ENCODE data around the gene SH3BP5.
A peak's percentile ranks its signal among the peaks of the same experiment; 100 is the strongest.

SH3BP5 gene

GRCh38 chr3:15325228-15325627 lies 7.2 kb downstream of the SH3BP5 start:
- DNase-seq (ENCODE audit: low read depth in 2 of 2): no peak

GRCh38 chr3:15324379-15324808 lies 8.0 kb downstream of the SH3BP5 start:
- no peak for DNase-seq (ENCODE audit: low read depth in 2 of 2)

GRCh38 chr3:15323063-15323462 lies 9.3 kb downstream of the SH3BP5 start:
- no peak for DNase-seq (ENCODE audit: low read depth in 2 of 2)

- no peak for DNase-seq (ENCODE audit: low read depth in 2 of 2)
Observed at GRCh38 chr3:15321349-15321748, 11.0 kb downstream of the SH3BP5 start.

DNA sequence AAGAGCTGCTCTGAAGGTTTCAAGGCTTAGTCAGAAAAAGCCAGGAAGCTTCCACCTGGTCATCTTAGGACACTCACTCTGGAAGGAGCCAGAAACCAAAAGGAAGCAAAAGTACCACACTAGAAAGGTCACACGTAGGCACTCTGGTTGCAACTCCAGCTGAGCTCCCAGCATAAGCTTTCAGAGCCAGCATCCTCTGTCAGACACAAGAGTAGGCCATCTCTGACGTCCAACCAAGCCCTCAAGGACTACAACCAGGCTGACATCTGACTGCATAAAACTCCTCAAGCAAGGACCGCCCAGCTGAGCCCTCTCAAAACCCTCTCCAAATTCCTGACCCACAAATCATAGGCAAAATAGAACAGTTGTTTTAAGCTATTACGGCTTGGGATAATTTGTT lies 12.8 kb downstream of the SH3BP5 start:
- no peak for DNase-seq (ENCODE audit: low read depth in 2 of 2)

DNA sequence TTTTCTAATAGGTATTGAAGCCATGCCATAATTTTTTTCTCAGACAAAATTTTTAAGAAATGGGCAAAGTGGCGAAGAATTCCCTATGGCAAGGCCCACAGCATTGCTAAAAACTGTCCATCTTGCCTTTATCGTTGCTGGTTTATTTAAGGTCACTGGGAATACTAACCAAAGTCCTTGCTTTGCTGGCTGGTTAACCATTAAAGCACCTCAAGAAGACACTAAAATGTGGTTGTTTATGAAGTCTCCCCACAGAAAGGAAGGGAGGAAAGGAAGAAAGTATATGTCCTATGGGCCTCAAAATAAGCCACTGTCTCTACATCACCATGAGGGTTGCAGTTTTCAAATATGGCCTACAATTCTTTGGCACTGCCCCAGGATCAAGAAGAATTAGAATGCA lies 13.2 kb downstream of the SH3BP5 start:
- no peak for DNase-seq (ENCODE audit: low read depth in 2 of 2)

GRCh38 chr3:15318661-15319060 lies 13.7 kb downstream of the SH3BP5 start:
- no peak for DNase-seq (ENCODE audit: low read depth in 2 of 2)

GRCh38 chr3:15316998-15317435 lies 15.4 kb downstream of the SH3BP5 start:
- no peak for DNase-seq (ENCODE audit: low read depth in 2 of 2)

DNA sequence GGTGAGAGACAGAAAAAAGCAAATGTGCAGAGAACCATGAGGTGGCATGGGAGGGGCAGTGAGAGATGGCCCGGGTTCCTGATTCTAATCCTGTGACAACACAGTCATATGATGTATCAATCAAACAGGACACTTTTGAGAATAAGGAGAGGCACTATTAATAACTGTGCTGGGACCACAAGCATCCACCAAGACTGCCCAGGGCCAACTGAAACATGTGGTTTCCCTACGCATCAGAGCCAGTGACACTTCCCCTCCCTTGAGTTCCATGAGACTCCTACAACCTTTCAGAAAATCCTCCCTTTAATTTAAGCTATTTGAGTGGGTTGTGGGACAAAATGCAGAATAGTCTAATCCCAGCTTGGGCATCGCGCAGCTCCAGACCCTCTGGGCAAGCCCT lies 17.4 kb downstream of the SH3BP5 start:
- no peak for DNase-seq (ENCODE audit: low read depth in 2 of 2)

- no peak for DNase-seq (ENCODE audit: low read depth in 2 of 2)
Observed at GRCh38 chr3:15314276-15314675, 18.1 kb downstream of the SH3BP5 start.

DNA sequence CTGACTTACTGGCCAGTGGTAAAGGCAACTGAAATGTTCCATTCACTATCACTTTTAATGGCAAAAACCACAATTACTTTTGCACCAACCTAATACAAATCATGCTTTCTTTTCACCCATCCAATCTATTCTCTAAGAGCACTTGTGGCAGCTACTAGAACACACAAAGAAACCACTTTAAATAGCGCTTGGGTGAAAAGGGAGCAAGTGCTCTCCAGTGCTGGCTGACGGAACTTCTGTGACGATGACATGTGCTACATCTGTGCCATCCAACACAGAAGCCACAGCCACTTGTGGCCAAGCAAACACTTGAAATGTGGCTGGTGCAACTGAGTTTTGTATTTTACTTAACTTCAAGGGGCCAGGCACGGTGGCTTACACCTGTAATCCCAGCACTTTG lies 18.9 kb downstream of the SH3BP5 start:
- DNase-seq (ENCODE audit: low read depth in 2 of 2): no peak

DNA sequence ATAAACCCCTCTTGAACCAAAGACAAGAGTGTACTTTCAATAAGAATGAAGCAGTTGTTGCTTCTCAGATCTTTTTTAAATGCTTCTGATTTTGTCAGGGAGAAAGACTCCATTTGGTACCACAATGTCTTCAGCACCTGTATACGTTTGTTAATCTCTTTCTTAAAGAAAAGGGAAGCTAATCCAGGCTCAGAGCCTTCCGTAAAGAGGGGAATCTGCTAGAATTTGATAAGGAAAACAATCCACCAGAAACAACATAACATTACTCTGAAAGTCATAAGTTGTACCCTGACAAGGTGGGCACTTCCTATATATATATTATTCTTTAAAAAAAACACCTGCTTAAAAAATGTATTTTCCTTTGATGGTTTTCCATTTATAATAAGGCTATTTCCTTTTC lies 19.8 kb downstream of the SH3BP5 start:
- DNase-seq (ENCODE audit: low read depth in 2 of 2): no peak

DNA sequence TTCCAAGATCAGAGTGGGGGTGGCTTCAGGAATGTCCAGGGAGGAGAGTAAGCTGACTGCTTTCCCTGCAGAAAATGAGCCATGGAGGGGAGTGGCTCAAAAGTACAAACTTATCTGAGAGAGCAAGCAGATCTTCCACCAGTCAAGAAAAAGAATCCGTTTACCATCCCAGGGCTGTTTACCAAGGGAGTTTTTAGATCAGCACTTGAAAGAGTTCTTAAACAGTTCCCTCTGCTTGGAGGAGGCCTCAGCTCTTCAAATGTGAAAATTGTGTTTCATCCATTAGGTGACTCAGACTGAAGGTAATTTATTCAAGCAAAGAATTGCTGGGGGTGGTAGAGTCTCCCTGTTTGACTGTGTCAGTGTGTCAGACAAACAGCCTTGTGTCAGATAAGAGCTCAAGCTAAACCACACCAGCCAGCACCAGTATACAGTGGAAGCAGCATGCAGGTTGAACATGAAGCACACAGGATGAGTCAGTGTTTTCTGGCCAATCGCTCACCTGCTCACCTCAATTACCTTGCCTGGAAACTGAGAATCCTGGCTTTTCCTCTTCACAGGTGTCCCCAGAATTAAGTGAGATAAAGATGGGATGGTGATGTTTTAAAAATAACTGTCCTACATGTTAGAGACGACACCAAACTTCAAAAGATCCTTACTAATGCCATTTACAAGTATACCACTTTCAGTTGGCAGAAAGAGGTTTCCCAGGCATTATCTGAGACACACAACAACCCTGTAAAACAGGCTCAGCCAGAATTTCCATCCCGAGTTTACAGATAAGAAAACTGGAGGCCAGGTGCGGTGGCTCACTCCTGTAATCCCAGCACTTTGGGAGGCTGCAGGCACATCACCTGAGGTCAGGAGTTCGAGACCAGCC lies 21.7 kb downstream of the SH3BP5 start:
- peak in 1 of 2 donors; percentile 50 for DNase-seq (ENCODE audit: low read depth in 2 of 2)

GRCh38 chr3:15309662-15310335 lies 22.6 kb downstream of the SH3BP5 start:
- DNase-seq (ENCODE audit: low read depth in 2 of 2): no peak

GRCh38 chr3:15307580-15307979 lies 24.8 kb downstream of the SH3BP5 start:
- DNase-seq (ENCODE audit: low read depth in 2 of 2): no peak

DNA sequence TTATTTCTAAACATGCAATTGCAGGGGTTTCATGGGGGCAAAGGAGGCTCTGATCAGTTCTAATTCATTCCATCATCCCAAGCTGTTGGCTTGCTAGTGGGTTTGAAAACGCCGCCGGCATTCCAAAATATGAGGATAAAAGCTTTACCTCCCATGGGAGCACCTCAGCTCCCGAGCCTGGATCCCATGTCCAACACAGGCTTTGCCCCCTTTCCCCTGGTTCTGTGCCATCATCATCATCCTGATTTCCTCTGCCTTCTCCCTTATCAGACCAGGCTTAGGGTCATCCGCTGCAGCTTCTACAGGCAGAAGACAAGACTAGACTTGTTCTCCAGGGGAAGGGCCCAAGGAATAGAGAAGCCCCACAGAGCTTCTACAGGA lies 25.4 kb downstream of the SH3BP5 start:
- DNase-seq (ENCODE audit: low read depth in 2 of 2): no peak

DNA sequence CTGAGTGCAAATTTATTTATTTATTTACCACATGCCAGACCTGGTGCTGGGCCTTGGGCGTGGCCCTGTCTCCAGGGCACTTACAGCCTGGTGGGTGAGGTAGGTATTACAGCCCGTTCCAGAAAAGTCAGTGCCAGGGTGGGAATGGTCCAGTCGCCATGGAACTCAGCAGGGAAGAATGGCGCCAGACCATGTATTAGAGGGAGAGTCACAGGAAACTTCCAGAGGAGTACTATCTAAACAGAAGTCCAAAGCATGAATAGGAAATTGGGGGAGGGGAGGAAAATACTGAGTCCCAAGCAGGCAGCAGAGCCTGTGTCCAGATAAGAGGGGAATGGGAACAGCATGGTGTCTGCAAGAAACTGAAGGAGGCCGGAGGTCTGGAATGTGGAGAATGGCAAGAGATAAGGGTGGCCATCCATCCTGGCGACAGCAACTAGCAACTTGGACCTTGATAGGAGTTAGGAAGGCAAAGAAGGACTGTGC lies 27.0 kb downstream of the SH3BP5 start:
- DNase-seq (ENCODE audit: low read depth in 2 of 2): no peak

- no peak for DNase-seq (ENCODE audit: low read depth in 2 of 2)
Observed at GRCh38 chr3:15303728-15304127, 28.7 kb downstream of the SH3BP5 start.

DNA sequence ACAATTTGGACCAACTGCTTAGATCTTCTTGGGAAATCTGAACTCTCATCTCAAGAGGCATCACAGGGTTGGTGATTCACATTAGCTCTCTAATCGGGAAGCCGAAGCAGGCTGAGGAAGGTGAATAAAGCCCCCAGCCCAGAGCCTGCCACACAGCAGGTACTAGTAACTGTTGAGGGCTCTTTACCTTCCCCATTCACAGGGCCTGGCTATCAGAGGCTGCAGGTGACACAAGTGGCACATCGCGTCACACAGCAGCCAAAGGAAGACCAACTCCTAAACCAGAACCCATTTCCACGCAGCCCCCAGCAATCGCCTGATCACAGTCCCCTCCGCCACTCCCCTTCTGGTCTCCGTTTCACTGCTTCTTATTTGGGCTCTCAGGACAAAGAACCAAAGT lies 29.2 kb downstream of the SH3BP5 start:
- no peak for DNase-seq (ENCODE audit: low read depth in 2 of 2)

DNA sequence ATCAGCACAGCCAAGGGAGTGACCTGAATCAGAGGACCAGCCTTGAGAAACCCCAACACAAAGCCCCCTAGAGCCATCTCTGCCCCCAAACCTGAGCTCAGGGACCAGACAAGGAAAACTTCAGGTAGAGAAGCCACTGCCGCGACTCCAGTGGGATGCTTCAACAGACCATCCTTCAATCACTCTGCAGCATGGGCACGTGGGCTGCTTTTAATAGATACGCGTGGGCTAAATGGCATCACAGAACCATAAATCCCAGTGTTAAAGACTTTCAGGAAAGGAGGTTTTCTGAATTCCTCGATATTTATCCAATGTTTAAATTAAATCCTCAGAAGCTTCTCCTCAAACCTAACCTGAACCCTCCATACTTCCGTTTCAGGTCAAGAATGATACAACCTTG lies 30.6 kb downstream of the SH3BP5 start:
- no peak for DNase-seq (ENCODE audit: low read depth in 2 of 2)

GRCh38 chr3:15300323-15301078 lies 31.9 kb downstream of the SH3BP5 start:
- no peak for DNase-seq (ENCODE audit: low read depth in 2 of 2)

DNA sequence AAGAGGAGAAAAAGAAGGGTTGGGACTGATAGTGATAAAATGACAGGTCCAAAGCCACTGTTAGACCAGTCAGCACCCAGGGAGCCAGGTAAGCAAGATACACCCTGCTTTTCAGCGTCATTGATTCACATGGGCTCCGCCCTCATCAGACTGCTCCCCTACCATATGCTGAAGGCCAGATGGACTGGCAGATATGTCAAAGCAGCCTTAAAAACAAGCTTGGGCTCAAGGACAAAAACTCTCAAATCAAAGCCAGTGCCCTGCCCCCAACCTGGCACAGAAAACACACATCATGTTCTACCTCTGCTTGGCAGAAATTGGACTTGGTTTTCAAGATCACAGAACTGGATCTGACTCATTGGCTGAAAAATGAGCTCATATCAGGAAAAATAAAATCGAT lies 33.4 kb downstream of the SH3BP5 start:
- no peak for DNase-seq (ENCODE audit: low read depth in 2 of 2)

All from stimulated activated CD8-positive, alpha-beta memory T cell treated with anti-CD3 and anti-CD28 coated beads, Interleukin-7, amount 100 ng/mL, for 4 hours (primary cell).